NCI-H526 treated with DMSO at 0.1 percent for 48 hours (cell line): ENCODE results near the gene MYO5C.
"Not testable (repeated sequence)": the region's sequence is repeated elsewhere in the genome, so short reads cannot be mapped to it uniquely, and the experiment has no call there.

ENCODE experiments used
- DNase-seq: peaks from one replicate; lab custom pipeline; 2025; lab: John Stamatoyannopoulos, UW

MYO5C gene

DNA sequence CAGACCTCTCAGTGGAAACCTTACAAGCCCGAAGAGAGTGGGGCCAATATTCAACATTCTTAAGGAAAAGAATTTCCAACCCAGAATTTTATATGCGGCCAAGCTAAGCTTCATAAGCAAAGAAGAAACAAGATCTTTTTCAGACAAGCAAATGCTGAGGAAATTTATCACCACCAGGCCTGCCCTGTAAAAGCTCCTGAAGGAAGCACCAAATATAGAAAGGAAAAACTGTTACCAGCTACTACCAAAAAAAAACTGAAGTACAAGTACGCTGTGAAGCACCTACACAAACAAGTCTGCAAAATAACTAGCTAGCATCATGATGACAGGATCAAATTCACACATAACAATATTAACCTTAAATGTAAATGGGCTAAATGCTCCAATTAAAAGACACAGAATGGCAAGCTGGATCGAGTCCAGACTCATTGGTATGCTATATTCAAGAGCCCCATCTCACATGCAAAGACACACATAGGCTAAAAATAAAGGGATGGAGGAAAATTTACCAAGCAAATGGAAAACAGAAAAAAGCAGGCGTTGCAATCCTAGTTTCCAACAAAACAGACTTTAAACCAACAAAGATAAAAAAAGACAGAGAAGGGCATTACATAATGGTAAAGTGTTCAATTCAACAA, 130.0 kb downstream of the MYO5C start:
- DNase-seq, result not testable (repeated sequence)

DNA sequence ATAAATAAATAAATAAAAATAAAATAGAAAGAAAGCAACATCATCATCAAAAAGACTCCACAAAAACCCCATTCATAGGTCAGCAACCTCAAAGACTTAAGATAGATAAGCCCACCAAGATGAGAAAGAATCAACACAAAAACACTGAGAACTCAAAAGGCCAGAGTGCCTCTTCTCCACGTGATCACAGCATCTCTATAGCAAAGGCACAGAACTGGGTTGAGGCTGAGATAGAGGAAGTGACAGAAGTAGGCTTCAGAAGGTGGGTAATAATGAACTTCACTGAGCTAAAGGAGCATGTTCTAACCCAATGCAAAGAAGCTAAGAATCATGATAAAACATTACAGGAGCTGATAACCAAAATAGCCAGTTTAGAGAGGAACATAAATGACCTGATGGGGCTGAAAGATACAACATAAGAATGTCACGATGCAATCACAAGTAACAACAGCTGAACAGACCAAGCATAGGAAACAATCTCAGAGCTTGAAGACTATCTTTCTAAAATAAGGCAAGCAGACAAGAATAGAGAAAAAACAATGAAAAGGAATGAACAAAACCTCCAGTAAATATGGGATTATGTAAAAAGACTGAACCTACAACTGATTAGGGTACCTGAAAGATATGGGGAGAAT, 130.9 kb downstream of the MYO5C start:
- DNase-seq, result no peak

DNA sequence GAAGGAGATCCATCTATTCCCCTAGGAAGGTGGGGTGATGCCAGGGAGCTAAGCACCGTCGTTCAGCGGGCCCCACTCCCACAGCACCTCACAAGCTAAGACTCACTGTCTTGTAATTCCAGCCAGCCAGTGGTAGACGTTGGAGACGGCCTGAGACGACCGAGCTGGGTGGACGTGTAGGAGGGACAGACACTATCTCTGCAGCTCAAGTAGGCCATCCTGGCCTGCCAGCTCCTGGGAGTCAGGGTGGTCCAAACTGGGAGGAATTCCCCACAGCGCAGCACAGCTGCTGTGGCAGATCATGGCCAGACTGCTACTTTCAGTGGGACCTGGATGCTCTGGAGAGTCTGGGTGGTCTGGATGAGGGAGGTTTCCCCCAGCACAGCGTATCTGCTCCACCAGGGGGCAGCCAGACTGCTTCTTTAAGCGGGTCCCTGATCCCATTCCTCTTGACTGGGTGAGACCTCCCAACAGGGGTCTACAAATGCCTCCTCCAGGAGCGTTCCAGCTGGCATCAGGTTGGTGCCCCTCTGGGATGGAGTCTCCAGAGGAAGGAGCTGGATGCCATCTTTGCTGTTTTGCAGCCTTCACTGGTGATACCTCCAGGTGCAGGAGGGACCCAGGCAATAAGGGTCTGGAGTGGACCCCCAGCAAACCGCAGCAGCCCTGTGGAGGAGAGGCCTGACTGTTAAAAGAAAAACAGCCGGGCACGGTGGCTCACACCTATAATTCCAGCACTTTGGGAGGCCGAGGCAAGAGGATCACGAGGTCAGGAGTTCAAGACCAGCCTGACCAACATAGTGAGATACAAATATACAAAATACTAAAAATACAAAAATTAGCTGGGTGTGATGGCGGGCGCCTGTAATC, 132.0 kb downstream of the MYO5C start:
- DNase-seq, result no peak

DNA sequence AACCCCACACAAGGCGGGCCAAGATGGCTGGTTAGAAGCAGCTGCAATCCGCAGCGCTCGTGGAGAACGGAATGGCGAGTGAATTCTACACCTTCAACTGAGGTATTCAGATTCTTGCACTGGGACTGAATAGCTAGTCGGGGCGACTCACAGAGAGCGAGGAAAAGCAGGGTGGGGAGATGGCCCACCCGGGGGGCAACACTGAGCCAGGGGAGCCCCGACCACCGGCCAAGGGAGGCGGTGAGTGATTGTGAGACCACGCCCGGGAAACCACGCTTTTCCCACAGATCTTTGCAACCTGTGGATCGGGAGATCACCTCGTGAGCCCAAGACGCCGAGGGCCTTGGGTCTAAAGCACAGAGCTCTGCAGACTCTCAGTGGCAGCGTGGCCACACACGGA, 132.7 kb downstream of the MYO5C start:
- no peak for DNase-seq

DNA sequence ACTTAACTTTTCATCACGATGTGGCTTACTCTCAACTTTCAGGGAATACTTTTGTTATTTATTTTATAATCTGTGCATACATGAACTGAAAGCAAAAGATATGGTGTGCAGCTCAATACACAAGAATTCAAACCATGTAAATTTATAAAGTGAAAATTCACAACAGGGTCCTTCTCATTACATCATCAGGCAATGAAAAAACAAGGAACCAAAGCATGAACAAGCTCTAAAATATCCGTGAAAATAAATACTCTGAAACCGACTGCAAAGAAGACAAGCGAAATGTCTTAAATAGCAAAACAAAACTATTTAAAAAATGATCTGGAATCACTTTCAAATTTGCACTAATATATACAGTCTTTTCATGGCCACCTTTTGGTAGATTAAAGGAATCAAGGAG, 133.3 kb downstream of the MYO5C start:
- no peak for DNase-seq

DNA sequence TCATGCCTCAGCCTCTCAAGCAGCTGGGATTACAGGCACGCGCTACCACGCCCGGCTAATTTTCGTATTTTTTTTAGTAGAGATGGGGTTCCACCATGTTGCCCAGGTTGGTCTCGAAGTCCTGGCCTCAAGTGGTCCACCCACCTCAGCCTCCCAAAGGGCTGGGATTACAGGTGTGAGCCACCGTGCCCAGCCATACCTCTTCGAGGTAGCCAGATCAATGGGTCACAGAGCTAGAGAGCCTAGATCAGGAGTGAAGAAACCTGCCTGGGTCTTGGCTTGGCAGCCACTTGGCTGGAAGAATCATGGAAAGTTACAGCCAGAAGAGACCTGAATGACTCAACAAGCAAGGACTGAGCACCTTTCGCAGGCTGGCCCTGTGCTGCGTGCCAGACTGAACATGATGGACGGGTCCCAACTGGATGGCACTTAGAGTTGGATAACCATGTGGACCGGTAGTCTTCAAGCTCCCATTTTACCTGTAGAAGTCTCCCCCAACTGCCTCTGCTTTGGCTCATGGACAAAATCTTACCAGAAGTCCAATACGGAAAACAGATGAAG, 134.1 kb downstream of the MYO5C start:
- no peak for DNase-seq

DNA sequence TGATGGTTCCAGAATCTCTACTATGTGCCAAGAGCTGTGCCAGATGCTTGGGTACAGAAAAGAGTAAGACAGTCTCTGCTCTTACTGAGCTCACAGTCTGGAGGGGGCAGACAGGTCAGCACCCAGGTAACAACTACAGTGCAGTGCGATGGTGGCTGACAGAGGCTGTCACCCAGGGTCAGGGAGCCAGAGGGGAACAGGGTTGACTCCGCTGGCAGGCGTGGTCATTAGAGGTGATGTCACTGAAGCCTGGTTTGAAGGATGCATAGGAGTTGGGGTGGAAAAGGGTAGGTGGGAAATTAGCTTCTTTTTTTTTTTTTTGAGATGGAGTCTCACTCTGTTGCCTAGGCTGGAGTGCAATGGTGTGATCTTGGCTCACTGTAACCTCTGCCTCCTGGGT, 136.0 kb downstream of the MYO5C start:
- no peak for DNase-seq

DNA sequence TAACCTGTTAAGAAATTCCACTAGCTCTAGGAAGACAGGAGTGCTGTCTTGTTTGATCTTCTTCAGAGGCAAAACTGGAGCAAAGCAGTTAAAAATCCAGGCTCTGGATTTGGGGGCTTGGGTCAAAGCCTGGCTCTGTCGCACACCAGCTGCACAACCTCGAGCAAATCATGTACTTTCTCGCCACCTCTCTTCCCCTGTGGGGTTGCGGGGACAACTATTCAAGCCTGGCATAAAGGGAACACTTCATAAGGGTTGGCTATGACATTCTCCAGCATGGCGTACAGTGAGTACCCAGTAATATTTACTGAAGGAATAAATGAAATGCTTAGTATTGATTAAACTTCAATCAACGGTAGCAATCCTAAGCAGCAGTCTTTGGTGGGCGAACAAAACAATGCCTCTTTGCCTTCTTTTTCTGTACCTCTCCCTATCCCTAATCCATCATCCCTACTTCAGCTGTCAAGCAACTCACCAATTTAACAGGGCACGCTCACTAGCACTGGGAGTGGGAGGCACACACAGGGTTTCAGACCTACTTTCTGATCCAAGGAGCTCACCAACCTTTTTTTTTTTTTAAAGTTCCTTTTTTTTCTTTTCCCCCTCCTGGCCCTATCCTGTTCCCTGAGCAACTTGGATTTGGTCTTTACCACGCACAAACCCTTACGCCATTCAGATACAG, 137.4 kb downstream of the MYO5C start:
- no peak for DNase-seq

DNA sequence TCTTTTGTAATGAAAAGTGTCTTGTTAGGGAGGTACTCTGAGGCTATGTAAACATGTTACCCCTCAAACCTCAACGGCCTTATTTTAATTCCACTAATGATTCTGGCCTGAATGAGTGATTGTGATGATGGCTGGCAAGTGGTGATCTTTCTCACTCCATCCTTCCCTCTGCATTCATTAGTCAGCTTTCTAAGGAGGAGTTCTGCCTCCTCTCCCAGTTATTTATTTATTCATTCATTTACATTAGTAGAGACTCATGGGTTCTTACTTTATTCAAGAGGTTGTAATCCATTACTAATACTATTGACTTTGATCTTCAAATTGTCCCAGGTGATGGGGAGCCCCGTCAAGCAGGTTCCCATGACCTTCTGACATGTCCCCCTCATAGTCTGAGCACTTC, 139.7 kb downstream of the MYO5C start:
- no peak for DNase-seq

DNA sequence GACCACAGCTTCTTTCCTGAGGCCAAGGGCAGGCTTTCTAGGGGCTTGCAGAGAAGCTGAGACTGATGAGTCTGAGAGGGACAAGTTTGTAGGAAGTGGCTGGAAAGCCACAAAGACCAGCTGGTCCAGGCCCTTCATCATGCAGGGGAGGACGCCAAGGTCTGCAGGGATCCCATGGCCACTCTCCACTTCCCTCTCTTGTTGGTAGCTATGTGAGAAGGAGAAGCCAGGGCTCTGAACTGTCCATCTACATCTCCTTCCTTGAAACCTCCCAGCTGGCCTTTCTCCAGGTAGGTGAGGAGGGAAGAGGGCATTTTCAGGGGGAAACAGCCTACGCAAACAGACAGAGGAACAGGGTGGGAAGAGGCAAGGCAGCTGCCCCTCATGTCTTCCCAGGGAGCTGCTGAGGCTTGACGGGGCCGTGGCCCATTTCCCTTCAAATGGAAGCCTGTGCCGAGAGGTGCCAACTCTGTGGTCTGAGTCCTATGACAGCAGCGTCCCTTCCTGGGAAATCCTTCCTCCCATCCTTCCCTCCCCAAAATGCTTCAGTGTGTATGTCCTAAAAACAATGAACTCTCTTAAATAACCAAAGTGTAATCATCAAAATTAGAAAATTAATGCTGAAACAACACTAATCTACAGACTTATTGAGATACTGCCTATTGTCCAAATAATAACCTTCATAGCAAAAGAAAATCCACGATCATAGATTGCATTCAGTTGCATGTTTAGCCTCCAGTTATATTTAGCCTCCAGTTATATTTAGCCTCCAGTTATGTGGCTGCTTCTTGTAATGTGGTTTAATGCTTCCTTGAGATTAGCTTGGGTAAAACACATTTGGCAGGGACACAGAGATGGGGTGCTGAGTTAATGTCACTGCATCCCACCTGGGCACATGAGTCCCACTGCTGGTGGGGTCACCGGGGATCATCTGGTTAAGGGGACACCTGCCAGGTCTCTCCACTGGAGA, 140.4 kb downstream of the MYO5C start:
- no peak for DNase-seq

DNA sequence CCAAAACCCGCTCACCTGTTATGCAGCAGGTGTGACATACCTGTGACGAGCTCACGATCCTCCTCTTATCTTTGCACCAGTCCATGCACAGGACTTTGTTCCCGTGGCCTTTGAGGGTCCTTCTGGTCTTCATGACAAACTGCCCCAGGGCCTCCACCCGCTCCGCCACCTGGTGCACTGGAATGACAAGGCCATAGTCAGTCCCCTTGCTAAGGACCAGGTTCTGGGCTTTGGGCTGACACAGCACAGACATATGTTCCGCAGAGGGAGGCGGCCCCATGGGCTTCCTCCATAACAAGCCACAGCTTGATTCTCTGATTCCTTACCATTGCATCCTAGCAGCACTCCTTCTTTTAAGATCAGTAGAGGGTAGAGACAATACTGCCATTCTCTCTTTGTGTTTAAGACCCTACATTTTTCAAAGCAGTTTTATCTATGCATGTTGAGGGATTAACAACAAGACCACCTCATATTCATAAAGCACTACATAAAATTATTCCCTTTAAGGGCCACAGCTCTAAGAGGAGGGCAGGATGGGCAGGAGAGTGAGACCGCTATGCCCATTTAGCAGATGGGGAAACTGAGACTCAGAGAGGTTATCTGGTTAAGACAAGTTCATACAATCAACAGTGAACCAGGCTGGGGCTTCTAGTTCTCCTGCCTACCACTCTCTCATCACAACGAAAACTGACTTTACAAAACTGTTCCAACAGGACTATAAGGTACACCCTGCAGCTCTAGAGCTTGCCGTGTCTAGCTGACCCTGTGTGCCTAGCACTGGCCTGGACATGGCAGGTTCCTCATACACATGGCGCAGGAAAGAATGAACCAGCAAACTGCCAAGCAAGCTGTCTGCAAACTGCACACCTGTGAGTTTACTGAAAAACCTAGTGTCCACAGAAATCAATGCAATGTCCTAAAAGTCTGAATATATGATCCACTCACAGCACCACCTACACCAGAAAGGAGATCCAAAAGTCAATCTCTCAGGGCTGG, 141.4 kb downstream of the MYO5C start:
- DNase-seq, result no peak

DNA sequence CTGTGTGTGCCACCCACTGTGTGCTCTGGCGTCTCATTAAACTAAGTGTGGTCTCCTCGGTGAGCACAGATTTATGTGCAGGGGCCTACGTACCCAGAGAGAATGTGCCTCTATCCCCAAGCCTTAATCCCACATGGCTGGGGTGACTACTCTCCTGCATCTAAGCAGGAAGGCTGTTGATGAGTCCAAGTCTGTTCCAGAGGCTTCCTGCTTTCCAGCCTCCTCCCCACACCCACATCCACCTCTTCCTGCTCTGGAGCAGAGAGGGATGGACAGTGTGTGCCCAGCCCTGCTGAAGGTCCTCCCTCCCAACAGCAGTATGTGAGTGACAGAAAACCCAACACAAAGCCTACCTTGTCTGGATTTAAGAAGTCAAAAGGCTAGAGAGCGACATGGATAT, 144.3 kb downstream of the MYO5C start:
- DNase-seq, result no peak

DNA sequence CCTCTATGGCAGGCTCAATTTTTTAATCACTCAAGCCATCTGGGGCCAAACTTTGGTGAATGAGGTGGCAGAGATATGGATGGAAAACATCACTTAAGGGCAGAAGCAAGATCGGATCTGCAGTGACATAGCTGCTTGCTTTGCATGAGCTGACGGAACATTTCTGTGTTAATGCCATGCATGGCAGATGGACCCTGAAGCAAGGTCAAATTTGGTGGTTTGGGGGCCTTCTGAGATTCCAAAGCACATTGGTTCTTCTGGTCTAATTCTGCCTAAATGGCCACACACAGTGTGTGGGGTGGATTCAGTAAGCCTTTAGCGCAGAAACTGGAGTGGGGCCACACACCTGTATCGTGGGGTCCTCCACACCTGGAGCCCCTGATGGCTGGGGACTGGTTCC, 144.7 kb downstream of the MYO5C start:
- no peak for DNase-seq

DNA sequence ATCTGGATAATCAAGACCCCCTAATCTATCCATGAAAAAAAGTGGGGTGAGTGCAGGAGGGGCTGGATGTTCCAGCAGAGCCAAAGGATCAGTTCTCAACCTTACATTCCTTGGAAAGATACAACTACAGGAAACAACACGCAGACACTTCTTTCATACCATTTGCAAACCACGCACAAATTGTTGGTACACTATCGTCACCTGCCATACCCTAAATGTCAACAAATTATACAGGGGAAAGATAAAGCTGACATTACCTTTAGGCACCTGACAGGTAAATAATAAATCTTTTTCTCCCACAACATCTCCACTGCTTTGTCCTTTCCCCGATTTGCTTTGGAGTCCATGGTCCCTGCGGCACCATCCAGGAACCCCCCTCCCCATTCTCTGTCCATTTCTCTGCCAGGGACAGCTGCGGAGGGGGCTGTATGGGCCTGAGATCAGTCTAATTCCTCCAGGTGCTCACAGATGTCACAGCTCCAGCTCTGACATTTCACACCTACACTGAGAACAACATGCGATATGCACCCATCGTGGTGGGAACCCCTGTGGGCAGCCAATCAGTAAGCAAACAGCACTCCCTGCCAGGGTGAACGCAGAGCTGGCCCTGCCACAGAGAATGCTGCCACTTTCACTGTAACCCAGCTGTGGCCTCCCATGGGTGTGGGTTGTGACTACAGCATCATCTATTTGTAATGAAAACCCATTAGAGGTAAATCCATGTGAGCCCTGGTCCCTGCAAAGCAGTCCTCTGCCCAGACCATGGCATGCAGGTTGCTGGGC, 145.4 kb downstream of the MYO5C start:
- no peak for DNase-seq

DNA sequence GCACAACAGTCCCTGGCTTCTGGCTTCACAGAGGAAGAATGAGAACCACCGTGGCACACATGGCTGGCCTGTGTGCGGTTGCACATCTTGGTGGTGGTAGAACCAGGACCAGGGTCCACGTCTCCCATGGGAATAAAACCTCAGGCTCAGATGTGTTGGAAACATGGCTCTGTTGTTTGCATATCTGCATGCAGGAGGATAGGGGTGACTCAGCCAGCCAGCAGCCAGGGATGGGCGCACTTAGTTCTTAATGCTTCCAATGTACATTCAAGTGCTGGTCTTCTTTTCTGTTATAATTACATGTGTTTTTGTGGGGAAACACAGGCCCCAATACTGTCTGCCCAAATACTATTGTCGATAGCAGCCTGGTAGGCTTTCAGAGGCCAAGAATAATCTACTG, 147.2 kb downstream of the MYO5C start:
- no peak for DNase-seq

DNA sequence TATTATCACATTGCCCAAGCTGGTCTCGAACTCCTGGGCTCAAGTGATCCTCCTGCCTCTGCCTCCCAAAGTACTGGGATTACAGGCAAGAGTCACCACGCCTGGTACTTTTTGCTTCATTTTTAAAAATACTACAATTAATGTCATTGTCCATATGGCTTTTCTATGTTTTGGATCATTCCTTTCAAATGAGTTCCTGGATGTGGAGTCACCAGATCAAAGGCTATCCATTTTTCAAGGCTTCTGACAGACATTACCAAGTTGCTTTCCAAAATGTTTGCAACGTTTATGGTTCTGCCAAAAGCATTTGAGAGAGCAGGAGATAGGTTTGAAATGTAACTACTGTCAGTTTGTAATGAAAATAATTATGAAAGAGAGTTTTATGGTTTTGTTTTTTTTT, 148.8 kb downstream of the MYO5C start:
- no peak for DNase-seq

DNA sequence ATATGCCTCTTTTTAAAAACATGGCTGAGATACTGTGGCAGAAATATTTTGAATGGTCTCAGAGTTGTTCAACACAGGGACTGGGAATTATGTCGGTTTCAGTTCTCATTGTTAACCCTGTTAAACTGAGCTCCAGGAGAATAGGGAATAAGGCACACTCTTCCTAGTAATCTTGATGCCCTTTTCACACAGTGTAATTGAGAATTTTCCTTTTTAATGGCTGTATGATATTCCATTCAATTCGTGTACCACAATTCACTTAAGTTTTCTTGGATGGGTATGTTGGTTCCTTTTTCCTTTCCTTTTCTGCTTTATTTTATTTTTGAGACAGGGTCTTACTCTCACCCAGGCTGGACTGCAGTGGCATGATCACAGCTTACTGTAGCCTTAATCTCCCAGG, 149.3 kb downstream of the MYO5C start:
- DNase-seq, result no peak

DNA sequence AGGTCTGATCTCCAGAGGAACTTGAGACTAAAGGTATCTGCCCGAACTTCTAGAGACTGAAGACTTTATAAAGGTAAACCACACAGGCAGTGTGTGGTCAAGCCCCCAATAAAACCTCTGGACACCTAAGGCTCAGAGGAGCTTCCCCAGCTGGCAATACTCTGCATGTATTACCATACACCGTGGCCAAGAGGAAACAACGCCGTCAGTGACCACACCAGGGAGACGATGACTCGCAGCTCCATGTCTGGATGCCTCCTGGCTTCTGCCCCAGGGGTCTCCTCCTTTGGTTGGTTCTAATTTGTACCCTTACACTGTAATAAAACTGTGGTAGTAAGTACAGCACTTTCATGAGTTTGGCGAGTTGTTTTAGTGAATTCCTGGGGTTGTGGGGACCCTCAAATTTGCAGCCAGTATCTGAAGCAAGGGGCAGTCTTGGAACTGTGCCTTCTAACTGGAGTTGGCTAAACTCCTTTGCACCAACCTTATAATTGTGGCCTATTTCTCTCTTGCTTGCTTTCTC, 150.9 kb downstream of the MYO5C start:
- no peak for DNase-seq

DNA sequence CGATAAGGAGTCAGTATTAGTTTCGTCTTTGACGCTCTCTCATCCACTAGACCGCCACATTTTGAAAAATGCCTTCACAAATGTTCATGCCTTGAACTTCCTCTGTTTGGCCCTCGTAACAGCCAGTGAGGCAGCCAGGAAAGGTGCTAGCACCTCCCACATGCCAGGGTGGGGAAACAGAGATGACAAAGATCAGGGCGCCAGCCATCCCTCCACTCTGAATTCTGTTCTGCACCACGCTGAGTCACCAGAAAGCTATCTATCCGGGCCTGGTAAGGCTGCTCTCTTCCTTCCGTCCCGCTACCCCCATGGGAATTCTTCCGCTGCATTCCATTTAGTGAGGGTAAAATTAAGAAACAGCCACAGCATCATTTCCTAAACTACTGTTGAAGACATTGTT, 151.7 kb downstream of the MYO5C start:
- DNase-seq, result no peak
